Left ventricle myocardium superior (tissue), 1 donor: ENCODE data around the gene PPM1E. TPM values are rescaled to one million over a fixed set of nuclear protein-coding genes. Genes with fewer than 3 reads are reported as not detected.

Experiments used
- ATAC-seq: fragments of 200-7000 bp; cut with Tn5 transposase; one replicate; pipeline ENCODE4 v1.9.1; 2020; ENCODE audit warnings: mild to moderate bottlenecking, moderate library complexity
- DNase-seq: peaks from one replicate; pipeline ENCODE4 v3.0.0-alpha.2; 2020
- intact Hi-C: fragments of 100-400 bp; cut with micrococcal nuclease; formaldehyde crosslinking; loops from one replicate; pipeline ENCODE4 v1.11.0; 2022
- total RNA-seq: library from RNA; stranded (reverse); fragmentation: NEBNext Ultra II Directional; extraction: Animal tissue kit (Norgen Biotek cat#: 25700); gene quantifications from one replicate; pipeline ENCODE4 v1.2.1, GENCODE V29; 2021
- donor health status: DM: no; HTN: yes; CAD: no; lungs with severe emphysema.

Gene PPM1E
- total RNA-seq, 1 donor from 2014 or later, result 3.2 TPM

DNA sequence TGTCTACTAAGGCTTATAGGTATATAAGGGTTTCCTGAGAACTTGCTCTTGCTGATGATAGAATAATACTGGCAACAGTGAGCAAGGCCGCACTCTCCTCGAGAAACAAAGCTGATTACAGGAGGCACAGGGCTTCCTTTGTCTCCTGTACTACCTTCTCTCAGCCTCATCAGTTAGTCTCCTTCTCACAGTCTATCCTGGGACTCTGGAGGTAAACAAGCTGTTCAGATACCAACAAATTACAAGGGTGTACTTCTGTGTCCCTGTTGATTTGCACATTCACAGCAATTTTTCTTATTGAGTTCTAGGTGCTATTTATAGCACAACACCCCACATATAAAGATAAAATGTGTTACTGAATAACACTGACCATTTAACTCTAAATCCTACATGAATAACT is 252.3 kb downstream of the PPM1E start:
- intact Hi-C loops, result loop anchor here (5.0 to 10.0 kb wide), 3 partner anchors 296 to 493 kb away; partner anchors contain the start of gene MTMR4
- no peak for DNase-seq
- ATAC-seq, result peak; percentile 33

DNA sequence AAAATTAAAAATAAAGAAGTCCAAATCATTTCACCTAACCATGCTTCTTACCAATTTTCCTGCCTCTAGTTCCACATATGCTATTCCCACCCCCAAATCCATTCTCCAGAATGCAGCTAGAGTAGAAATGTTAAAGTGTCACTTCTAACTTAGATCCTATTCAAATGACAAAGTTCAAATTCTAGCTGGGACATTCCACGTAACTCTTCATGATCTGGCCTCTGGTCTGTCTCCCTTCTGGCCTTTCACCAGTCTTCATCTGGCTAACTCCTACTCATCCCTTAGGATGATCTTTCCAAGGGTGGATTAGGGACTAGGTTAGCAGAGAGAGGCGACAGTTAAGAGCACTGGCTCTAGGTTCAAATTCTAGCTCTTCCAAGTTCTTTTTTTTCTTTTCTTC is 253.1 kb downstream of the PPM1E start:
- intact Hi-C loops, result loop anchor here (5.0 to 10.0 kb wide), 3 partner anchors 296 to 494 kb away; partner anchors contain the start of gene MTMR4
- DNase-seq (no peak), ATAC-seq (no peak)

GRCh38 chr17:59010026-59010425 is 254.4 kb downstream of the PPM1E start:
- intact Hi-C loops, result no loop called here

DNA sequence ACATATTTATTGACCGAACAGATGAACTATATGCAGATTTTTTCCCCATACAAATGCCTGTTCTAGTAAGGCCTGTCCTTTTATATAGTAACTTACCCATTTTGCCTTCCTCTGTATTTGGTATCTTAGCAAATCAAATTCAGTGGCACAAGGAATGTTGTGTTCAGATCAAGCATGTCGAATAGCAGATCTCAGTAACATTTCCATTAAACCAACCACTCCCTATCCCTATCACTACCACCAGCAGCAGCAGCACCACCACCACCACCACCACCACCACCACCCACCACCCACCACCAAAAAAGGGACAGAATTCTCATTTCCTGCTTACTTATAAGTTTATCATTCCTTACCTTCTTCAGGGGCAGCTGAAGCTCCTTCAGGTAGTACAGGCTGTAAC is 256.3 kb downstream of the PPM1E start:
- DNase-seq (no peak), ATAC-seq (no peak)
- intact Hi-C loops, result no loop called here

More at GRCh38 chr17:59010026-59010425, 254.4 kb downstream of the PPM1E start:
- ATAC-seq (no peak), DNase-seq (no peak)

GRCh38 chr17:59018019-59018418 is 262.4 kb downstream of the PPM1E start:
- no peak for ATAC-seq
- intact Hi-C loops, result no loop called here

GRCh38 chr17:59024916-59025315 is 269.3 kb downstream of the PPM1E start:
- ATAC-seq, result no peak
- intact Hi-C loops, result no loop called here
- DNase-seq, result no peak

More at GRCh38 chr17:59018019-59018418, 262.4 kb downstream of the PPM1E start:
- DNase-seq, result no peak

DNA sequence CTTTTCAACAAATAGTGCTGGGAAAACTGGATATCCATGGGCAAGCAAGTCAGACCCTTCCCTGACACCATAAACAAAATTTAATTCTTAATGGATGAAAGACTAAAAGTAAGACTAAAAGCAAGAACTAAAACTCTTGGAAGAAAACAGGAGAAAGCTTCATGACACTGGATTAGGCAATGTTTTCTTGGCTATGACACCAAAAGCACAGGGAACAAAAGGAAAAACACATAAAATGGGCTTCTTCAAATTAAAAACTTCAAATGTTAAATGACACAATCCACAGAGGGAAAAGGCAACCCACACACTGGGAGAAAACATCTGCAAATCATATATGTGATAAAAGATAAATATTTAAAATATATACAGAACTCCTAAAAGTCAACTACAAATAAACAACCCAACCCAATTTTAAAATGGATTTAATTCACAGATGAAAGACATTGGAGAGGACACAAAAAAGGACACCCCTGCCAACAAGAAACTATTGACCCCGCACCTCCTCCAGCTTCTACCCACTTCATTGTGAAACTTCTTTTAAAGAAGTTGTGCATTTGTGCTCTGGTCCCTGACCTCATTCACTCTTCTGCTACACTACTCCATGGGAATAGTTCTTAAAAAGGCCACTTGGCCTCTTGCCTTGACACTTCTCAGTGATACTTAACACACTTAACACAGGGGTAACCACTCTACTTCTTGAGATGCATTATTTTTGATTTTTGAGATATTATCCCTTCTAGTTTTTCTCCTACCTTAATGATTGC is 270.7 kb downstream of the PPM1E start:
- intact Hi-C loops, result no loop called here

DNA sequence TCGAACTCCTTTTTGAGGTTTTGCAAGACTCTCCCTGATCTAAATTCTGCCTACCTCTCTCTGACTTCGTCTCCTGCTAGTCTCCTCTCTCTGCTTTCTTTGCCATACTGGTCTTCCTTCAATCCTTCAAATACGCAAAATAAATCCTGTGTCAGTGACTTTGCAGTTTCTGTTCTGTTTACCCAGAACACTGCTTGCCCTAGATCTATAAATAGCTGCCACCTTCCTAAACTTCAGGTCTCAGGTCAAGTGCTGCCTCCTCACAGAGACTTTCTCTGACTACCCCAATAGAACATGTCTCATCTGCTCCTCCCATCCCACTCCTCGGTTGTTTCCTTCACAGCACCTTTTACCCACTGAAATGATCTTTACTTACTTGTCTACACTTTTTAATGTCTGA is 272.1 kb downstream of the PPM1E start:
- intact Hi-C loops, result no loop called here
- DNase-seq (no peak), ATAC-seq (peak; percentile 46)

More for the DNA sequence above, 270.7 kb downstream of the PPM1E start:
- DNase-seq (no peak), ATAC-seq (peak; percentile 74)

GRCh38 chr17:59028328-59028727 is 272.7 kb downstream of the PPM1E start:
- intact Hi-C loops, result no loop called here
- no peak for ATAC-seq
- no peak for DNase-seq

- ATAC-seq, result no peak
Observed at GRCh38 chr17:59030811-59031210, 275.2 kb downstream of the PPM1E start.

More at GRCh38 chr17:59030811-59031210, 275.2 kb downstream of the PPM1E start:
- no peak for DNase-seq
- intact Hi-C loops, result no loop called here

Other genes with a start within 250 kb of the PPM1E start
- 12.6 TPM for gene MTMR4, start 241.2 kb upstream of the PPM1E start, total RNA-seq
- 0.15 TPM for gene TEX14, start 63.8 kb upstream of the PPM1E start, total RNA-seq
- 39.4 TPM for gene RAD51C, start 63.3 kb upstream of the PPM1E start, total RNA-seq